ENCODE results near the gene RAPGEF2.

DNA sequence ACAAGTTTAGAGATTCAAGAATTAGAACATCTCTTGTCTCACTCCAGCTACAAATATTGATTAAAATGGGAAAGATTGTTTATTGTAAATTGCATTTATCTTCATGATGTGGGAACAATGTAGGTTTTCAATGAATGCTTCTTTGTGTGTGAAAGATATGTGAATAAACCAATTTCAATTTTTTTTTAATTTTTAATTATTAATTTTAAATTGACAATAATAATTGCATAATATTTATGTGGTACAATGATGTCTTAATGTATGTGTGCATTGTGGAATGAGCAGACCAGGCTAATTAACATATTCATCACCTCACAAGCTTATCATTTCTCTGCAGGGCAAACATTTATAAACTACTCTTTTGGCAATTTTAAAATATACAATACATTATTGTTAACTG is 281.1 kb downstream of the RAPGEF2 start:
- TF ChIP-seq TARDBP (IDR thresholded peaks at IDR 0.05) (no peak), HDGF (IDR thresholded peaks at IDR 0.05; ENCODE audit: borderline replicate concordance) (no peak), FOXA1 (IDR thresholded peaks at IDR 0.05) (no peak), ZNF384 (IDR thresholded peaks at IDR 0.05) (no peak), LEF1 (IDR thresholded peaks at IDR 0.05; ENCODE audit: borderline replicate concordance) (no peak), FOXM1 (IDR thresholded peaks at IDR 0.05; ENCODE audit: borderline replicate concordance) (no peak), L3MBTL2 (conservative IDR thresholded peaks at IDR 0.05) (no peak), SUZ12 (IDR thresholded peaks at IDR 0.05) (no peak), ARNT (IDR thresholded peaks at IDR 0.05) (no peak), BHLHE40 (IDR thresholded peaks at IDR 0.05; ENCODE audit: borderline replicate concordance) (no peak), PKNOX1 (IDR thresholded peaks at IDR 0.05) (no peak), CTBP1 (IDR thresholded peaks at IDR 0.05; ENCODE audit: borderline replicate concordance) (no peak), ELF4 (IDR thresholded peaks at IDR 0.05) (no peak)
